ENCODE data around the gene KLHL10.
A peak's percentile ranks its signal among the peaks of the same experiment; 100 is the strongest.

KLHL10 gene

DNA sequence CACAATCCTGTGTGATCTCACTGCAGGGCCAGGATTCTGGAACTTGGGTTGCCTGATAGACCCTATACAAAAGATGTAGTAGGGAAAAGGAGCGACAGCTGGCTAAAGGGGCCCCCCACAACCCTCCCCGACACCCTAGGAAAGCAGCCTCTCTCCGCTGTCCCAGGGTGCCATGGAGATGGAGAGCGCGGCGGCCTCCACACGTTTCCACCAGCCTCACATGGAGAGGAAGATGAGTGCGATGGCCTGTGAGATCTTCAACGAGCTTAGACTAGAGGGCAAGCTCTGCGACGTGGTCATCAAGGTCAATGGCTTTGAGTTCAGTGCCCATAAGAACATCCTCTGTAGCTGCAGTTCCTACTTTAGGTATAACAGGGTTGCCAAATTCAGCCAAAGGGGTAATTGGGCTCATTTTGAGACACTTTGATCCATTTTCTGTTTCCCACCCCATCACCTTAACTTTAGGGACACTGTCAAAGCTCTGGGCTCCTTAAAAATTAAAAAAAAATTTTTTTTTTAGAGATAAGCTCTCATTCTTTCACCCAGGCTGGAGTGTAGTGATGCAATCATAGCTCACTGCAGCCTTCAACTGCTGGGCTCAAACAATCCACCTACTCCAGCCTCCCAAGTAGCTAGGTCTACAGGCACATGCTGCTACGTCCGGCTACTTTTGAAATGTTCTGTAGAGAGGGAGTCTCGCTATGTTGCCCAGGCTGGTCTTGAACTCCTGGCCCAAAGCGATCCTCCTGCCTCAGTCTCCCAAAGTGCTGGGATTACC is at the start of gene KLHL10:
Gene KLHL10 (plus strand): TSS at position 65 of the 778 bp plus-strand sequence. CDS start 108 bp downstream, at position 173.
- DNase-seq (ENCODE audit: low read depth in 2 of 2): no peak

- no peak for DNase-seq (ENCODE audit: low read depth in 2 of 2)
Measured at GRCh38 chr17:41792845-41793783, 44.5 kb upstream of the KLHL10 start.

DNA sequence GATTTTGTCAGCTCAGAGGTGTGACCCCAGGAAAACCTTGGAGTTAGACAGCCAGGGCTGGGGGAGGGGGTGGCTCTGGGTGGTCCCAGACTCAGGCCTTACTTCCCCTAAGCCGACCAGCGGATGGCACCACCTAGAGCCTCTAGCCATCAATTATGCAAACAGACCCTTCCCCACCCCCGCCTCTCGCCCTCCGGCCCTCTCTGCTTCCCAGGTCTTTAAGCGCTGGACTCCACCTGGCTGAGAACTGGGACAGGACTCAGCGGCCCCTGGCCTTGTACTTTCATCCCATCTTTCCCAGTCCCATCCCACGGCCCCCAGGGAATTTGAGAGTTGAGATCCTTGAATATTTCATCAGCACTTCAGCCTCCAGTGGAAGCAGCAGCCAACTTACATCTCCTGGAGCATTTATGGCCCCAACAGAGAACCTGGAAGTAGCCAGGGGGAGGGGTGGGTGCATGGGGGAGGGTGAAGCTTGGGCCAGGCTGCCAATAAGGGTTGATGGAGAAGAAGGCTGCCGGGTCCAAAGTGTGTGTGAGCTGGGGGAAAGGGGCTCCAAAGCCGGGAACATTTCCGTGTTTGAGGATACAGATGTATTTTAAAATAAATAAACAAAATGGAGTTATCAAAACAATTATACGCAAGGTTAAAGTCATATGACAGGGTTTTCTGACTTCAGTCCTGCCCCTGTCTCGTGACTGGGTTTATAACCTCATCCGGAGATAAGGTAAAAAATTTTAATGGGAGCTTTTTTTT is 43.7 kb upstream of the KLHL10 start:
- DNase-seq (ENCODE audit: low read depth in 2 of 2): no peak

DNA sequence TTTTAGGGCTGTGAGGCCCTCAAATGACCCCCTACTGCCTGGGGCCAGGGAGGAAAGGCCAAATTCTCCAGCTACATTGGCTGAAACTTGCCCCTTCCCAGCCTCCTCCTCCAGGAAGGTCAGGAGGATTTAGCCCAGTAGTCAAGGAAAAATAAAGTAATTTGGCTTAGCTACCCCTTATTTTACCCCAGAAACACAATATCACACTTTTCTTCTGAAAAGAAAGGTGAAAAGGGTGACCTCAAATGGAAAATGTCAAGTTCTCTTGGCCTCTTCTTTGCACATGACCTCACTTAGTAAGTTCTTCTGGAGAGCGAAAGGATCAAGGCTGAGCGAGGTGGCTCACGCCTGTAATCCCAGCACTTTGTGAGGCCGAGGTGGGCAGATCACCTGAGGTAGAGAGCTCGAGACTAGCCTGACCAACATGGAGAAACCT is 43.1 kb upstream of the KLHL10 start:
- DNase-seq (ENCODE audit: low read depth in 2 of 2): no peak

DNA sequence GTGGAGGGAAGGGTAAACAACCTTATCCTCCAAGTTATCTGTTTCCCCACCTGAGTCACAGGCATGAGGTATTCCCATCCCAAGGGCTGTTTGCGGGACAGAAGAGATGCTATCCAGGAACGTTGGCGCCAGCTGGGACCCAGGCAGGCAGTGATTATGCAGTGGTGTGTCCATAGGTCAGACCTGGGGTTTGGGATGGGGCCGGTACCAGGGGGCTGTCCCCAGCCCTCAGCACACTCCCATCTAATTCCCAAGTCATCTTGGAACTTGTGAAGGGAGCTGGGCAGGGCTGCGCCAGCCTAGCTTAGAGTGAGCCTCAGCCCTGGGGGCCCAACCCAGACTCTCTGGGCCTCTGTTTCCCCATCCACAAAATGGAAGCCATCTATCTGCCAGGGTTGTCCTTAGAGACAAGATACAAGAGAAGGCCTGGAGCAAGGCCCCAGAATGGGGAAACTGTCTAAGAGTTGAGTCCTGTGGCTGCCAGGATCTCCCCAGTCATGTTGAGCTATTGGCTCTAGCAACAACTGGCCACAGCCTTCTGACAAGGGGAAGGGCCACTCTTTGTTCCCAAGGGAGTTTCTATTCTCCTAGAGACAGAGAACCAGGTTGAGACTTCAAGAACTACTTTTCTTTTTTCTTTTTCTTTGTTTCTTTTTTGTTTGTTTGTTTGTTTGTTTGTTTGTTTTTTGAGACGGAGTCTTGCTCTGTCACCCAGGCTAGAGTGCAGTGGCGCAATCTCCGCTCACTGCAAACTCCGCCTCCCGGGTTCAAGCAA is 41.3 kb upstream of the KLHL10 start:
- DNase-seq (ENCODE audit: low read depth in 2 of 2): no peak

GRCh38 chr17:41797377-41797776 is 40.2 kb upstream of the KLHL10 start:
- DNase-seq (ENCODE audit: low read depth in 2 of 2): no peak

DNA sequence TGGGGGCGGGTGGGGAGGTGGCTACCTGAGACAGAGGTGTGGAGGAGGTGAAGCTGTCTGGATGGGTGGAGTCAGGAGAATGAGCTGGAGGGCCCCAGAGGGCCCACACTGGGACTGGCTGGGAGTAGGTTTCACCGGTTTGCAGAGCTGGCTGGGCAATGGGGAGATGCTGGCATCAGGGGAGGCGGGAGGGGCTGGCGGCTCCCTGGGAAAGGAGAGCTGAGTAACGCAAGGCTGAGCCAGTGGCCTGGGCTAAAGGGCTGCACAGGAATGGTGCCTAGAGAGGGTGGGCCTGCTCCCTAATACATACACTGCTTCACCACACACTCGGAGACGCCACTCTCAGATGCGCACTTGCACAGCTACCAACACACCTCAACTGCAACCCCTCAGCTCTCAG is 38.3 kb upstream of the KLHL10 start:
- no peak for DNase-seq (ENCODE audit: low read depth in 2 of 2)

- no peak for DNase-seq (ENCODE audit: low read depth in 2 of 2)
Measured at GRCh38 chr17:41800601-41801373, 36.8 kb upstream of the KLHL10 start.

DNA sequence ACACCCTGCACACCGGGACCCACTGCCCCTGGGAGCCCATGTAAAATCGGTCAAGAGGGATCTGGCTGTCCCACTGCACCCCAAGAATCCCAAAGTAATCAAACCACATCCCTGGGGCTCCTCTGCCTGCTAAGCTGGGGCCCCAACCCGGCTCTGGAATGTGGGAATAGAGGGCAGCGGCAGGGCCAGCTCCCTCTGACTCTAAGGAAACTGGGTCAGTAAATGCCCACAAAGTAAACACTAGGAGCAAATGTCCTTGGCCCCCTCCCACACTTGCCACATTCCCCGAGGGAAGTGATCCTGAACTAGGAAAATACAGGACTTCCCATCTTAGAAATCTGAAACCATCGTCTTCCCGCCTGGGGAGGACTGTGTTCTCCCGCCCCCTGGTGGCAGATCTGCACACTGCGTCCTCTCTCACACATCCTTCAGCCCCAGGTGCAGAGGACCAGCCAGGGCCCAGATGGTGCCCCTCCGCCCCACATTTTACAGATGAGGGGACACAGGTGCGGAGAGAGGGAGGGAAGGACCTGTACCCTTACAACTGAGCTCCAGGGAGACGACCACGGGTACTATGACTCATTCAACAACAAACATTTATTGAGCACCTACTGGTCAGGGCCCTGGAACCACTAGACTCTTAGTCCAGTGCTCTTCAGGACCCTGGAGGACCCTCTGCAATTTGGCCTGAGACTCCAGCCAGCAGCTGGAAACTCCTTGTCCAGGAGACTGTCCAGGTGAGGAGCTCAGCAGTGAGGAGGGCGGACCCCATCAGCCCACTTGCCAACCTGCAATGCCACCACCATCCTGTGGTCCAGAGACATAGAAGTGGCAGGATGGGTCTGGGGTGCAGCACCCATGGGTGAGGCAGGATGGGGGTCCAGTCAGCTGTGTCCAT is 36.0 kb upstream of the KLHL10 start:
- DNase-seq (ENCODE audit: low read depth in 2 of 2): peak; percentile 48 to 74

GRCh38 chr17:41803049-41804020 is 34.3 kb upstream of the KLHL10 start:
- no peak for DNase-seq (ENCODE audit: low read depth in 2 of 2)

GRCh38 chr17:41806685-41807445 is 30.8 kb upstream of the KLHL10 start:
- DNase-seq (ENCODE audit: low read depth in 2 of 2): no peak

GRCh38 chr17:41810659-41811548 is 26.7 kb upstream of the KLHL10 start:
- DNase-seq (ENCODE audit: low read depth in 2 of 2): peak in 1 of 2 experiments; percentile 11

DNA sequence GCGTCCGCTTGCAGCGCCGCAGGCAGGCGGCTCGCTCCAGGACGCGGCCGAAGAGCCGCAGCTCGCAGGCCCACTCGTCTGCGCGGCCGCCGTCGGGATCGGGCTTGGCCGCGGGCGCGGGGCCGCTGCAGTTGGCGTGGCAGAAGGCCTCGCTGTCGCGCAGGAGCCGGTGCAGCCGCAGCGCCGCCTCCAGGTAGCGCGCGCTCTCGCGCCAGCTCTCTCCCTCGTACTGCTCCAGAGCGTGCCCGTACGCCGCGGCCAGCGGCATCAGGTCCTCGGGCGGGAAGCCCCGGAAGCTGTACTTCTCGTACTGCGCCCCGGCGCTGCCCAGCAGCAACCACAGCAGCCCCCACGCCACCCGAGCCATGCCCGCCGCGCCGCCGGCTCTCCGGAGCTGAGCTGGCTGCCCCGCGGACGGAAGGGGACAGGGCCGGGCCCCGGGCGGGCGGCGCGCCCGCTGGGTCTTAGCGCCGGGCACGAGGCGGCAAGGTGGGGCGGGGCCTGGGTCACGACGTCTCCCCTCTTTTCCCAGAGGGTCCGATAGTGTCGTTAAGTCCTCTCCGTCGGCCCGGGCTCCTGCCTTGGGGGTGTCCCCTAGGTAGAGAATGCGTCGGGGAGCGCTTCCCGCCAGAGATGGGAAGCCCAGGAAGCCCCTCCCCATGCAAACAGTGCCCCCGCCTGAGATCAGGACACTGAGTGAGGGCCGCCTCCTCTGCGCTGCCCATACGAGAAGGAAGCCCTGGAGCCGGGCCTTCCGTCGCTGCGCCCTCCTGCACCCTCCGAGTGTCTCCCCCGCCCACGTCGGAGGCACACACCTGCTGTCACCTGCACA is 25.9 kb upstream of the KLHL10 start, which contains the start of gene P3H4:
Gene P3H4 (minus strand): TSS at position 401 of the 832 bp plus-strand sequence. CDS start 34 bp downstream, at position 367.
- DNase-seq (ENCODE audit: low read depth in 2 of 2): peak; percentile 37 to 55

DNA sequence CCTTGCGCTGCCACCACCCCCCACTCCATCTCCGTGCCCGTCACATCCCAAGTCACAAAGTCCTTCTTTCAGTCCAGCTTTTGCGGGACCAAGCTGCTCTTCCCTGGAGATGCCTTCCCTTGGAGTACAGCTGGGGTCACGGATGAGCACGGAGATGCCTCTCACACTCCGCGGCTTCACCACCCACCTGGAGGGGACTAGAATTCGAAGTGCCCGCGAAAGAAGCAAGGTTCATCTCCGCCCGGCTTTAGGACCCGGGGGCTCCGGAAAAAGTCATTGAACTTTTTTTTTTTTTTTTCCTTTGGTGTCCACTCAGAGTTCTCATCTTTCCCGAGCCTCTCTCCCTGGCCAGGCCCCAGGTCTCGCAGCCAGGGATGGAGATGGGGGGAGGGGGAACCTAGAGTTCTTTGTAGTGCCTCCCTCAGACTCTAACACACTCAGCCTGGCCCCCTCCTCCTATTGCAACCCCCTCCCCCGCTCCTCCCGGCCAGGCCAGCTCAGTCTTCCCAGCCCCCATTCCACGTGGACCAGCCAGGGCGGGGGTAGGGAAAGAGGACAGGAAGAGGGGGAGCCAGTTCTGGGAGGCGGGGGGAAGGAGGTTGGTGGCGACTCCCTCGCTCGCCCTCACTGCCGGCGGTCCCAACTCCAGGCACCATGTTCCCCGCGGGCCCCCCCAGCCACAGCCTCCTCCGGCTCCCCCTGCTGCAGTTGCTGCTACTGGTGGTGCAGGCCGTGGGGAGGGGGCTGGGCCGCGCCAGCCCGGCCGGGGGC is 25.1 kb upstream of the KLHL10 start, which contains the start of gene FKBP10:
Gene FKBP10 (plus strand): TSS at position 624 of the 771 bp plus-strand sequence. CDS start 31 bp downstream, at position 655.
- peak in 1 of 2 experiments; percentile 14 for DNase-seq (ENCODE audit: low read depth in 2 of 2)

All from stimulated activated CD4-positive, alpha-beta T cell treated with anti-CD3 and anti-CD28 coated beads, Interleukin-12 subunit alpha, Interleukin-12 subunit beta, amount 100 ng/mL, for 24 hours (primary cell).